ENCODE data around the gene MNT.

MNT gene

DNA sequence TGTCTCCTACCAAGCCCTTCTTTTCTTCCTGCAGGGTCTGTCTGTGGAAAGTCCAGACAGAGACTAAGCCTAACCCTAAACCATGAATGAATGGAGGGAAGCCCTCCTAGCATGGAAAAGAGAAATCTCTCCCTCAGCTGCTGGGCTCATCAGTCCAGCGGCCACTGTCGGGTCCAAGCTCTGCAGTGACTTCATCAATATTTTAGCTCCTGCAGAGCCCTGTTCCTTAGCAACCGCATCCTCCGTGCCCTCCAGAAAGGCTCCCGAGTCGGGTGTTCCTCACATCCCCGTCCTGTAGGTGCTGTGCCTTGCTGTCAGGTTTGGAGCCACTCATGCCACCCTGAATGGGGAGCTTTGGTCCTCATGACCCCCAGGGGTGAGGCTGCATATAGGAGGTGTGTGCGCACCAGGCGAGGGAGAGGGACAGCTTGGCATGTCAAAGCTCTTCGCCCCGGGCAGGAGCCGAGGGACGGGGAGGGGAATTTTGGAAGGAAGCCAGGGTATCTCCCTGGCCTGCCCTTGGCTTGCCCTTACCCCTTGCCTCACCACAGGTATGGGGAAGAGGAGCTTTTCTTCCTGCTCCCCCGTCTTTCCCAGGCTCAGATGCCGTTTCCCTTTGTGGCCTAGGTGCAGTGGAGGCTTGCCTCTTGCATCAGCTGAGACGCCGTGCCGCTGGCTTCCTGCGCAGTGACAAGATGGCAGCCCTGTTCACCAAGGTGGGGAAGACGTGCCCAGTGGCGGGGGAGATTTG lies 39.7 kb downstream of the MNT start:
- no peak for DNase-seq

- DNase-seq: no peak
These were observed 42.9 kb downstream of the MNT start for GRCh38 chr17:2357931-2358434.

DNA sequence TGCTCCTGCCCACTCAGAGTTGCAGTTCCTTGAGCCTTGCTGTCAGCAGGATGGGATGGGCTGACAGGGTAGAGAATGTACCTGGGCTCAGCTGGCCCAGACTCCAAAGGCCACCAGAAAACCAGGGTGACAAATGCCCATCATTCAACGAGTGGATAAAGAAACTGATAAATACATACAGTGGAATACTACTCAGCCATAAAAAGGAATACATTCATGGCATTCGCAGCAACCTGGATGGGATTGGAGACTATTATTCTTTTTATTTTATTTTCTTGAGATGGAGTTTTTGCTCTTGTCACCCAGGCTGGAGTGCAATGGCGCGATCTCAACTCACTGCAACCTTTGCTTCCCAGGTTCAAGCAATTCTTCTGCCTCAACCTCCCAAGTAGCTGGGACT lies 43.6 kb downstream of the MNT start:
- DNase-seq: no peak

DNA sequence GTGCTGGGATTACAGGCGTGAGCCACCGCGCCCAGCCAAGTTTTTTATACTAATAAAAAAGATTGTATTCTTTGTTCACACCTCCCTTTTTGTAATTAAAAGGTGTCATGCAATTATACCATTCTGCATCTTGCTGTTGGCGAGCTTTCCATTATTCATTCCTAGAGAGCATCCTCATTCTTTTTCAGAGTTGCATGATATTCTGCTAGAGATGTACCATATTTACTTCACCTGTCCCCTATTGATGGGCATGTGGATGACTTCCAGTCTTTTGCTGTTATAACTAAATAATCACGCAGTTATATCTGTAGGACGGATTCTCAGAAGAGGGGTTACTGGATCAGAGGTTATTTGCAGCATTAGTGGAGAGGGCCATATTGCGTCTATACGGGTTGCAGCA lies 46.5 kb downstream of the MNT start:
- no peak for DNase-seq

DNA sequence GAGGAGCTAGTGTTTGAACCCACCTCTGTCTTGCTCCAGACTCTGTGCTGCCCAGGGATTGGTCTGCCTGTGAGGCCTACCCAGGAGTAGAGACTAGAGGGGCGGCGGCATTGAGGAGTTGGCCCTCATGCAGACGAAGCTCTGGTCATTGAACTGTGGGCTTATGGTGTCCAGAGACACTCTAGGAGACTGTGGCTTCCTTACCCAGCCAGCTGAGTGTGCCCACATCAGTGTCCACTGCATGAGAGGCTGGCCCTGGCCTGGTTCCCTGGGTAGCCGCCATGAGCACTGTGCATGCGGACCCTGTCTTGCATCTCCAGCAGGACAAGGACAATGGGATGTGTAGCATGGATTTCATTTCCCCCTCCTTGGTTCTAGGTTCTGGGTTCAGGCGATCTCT lies 49.6 kb downstream of the MNT start:
- no peak for DNase-seq

DNA sequence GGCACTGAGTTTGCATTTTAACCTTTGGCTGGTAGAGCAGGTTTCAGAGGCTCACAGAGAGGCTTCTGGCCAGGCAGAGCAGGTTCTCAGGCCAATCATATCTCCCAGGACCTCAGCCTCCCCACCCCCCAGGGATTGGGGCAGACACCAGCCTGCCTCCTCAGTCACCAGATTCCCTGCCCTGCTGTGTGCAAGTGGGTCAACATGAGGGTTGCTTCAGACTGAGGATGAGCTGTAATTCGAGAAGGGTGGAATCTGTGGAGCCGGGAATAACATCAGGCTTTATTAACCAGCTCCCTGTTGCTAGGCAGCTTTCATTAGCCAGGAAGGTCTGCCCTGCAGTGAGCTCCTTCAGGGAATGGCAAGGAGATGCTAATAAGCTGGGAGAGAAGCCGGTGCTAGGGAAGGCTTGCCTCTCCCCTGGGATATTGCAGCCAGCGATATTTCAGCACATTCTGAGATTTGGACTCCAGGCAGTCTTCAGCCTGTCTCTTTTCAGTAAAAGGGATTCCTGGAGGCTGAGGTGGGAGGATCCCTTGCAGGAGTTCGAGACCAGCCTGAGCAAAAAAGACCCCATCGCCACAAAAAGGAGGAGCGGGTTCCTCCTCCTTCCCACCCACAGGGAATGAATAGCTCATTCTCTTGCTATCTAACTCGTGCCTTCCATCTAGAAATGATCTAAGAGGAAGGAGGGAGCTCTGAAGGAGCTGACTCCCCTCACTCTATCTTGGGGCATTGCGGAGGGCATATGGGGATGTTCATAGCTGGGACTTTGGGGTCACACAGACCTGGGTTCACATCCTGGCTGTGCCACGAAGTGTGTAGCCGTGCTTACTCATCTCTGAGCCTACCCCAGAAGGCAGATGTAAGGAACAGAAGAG lies 52.8 kb downstream of the MNT start:
- peak; percentile 85 for DNase-seq

DNA sequence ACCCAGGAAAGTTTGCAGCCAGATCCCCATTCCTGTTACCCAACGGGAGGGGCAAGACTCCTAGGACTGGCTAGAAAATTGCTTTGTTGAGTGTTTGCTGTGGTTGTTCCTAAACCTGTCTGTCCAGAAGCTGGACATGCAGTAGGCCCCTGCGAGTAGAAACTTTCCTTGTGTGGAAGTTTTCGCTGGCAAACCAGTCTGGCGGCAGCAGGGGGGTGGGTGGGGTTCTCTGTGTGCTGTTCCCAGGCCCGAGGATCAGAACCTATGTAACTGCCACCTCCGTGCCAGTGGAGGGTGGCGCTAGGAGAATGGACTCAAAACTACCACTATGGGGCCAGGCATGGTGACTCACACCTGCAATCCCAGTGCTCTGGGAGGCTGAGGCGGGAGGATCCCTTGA lies 54.4 kb downstream of the MNT start:
- no peak for DNase-seq

DNA sequence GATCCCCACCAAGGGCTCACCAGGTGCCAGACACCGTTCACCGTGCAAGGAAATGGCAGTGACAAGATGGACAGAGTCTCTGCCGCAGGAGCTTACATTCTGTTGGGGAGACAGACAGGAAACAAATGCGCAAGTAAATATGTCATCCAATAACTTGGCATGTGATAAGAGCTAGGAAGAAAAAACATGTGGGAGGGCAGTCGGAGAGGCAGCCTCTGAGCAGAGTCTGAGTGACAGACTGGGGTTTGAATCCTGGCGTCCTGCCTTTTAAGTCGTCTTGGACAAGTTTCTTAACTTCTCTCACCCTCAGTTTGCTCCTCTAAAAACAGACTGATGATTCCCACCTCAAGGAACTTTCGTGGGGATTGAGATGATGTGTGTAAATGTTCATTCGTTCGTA lies 56.3 kb downstream of the MNT start:
- no peak for DNase-seq

DNA sequence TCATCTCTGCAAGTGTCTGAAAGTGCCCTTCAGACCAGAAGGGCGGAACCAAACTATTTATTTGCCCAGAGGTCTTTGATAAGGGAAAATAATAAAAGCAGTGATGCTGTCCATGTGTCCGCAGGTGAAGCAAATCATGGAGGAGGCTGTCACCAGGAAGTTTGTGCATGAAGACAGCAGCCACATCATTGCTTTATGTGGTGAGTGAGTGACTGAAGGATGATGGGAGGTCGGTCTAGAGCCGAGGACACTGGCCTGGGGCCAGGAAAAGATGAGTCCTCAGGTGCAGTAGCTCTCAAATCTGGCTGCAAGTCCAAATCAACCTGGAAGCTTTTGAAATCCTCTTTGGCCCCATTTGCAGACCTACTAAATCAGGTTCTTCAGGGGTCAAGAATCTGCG lies 57.4 kb downstream of the MNT start:
- DNase-seq: no peak

GRCh38 chr17:2338315-2338657 lies 62.6 kb downstream of the MNT start:
- DNase-seq: no peak

- DNase-seq: peak; percentile 11
These were observed 63.1 kb downstream of the MNT start for GRCh38 chr17:2337544-2338314.

DNA sequence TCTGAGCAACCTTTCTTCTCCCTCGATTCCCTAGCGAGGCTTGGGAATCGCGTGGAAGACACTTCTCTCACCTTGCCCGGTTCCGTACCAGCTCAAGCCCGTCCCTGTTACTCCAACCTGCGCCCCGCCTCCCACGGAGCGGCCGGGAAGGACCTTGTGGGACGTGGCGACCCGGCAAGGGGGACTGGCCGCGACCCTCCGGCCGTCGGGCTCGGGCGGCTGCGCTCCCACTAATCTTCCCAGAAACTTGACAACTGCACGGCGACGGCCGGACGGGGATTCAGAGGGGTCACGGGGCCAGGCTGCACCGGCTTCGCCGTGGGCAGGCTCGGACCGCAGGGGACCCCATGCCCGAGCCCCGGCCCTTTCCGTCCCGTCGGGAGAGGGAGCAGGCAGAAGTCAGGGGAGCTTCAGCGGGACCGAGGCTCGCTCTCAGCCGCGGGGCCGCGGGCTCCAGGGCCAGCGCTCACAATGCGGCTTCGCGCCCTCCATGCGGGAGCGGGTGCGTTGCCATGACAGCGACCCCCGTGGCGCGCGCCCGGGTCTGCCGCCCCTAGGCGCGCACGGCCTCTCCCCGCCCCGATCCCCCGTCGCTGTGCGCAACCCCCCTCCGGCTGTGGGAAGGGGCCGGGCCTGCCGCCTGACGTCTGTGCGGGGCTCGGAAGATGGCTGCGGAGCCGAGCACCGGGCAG lies 63.9 kb downstream of the MNT start, which contains the start of gene SGSM2:
SGSM2 (plus strand) TSS at position 650 of the 692 bp plus-strand sequence. CDS start 188 bp downstream, outside the sequence.
- DNase-seq: peak; percentile 40

DNA sequence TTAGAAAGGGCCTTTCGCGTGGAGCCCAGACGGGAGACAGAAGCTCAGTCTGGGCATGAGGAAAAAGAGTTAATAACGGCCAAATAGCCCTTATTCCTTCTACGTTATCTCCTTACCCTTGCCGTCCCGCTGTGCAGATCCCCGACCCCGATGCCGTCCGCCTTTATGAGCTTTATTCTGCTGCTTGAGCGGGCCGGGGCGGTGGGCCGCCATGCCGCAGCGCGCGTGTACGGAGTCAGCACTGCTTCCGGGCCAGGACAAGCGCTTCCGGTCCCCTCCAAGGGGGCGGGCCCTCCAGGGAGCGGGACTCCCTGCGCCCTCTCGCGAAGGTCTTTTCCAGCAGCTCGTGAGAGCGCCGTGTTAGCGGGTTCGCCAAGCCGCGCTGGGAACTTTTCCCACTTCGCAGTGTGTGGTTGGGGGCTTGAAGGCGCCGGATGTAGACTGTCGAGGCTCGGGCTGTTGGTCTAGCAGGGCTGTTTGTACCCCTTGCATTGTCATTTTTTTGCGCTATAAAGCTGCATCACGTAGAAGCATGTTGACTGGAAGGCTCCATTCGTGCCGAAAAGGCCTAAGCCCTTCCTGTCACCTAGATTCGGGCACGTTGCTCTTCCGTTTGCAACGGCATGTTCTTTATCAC lies 64.5 kb downstream of the MNT start, which contains the start of gene TSR1:
TSR1 (minus strand) TSS at position 243 of the 637 bp plus-strand sequence; CDS start at position 213, 30 bp downstream.
- DNase-seq: peak; percentile 86

DNA sequence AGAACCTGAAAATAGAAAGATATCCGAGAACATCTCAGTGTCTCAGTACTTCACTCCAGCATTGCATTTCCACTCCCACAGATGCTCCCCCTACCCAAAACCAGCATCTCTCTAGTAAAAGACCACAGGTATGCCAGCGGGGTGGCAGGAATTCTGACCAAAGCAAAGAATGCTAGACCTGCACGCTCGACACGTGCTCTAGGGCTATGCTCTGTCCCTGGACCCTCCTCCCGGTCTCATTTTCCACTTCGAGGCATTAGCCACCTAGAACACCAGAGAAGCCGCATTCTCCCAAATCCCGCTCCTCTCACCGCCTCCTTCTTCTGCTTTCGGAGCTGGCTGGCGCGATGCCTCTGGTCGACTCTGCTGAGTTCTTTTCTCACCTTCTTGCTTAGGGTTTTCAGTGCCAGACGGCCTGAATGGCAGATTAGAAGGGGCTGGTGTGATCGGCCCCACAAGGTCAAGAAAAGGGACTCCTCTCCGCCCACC lies 65.1 kb downstream of the MNT start:
- no peak for DNase-seq

Measured in SHP77 treated with DMSO at 0.1 percent for 48 hours (cell line).